Measurements from ENCODE around the gene TTL.
A peak's percentile ranks its signal among the peaks of the same experiment; 100 is the strongest.
"Not testable (repeated sequence)": the region's sequence is repeated elsewhere in the genome, so short reads cannot be mapped to it uniquely, and the experiment has no call there.

TTL gene

DNA sequence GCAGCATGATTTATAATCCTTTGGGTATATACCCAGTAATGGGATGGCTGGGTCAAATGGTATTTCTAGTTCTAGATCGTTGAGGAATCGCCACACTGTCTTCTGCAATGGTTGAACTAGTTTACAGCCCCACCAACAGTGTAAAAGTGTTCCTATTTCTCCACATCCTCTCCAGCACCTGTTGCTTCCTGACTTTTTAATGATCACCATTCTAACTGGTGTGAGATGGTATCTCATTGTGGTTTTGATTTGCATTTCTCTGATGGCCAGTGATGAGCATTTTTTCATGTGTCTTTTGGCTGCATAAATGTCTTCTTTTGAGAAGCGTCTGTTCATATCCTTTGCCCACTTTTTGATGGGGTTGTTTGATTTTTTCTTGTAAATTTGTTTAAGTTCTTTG is 42.3 kb downstream of the TTL start:
- DNase-seq, result not testable (repeated sequence)

DNA sequence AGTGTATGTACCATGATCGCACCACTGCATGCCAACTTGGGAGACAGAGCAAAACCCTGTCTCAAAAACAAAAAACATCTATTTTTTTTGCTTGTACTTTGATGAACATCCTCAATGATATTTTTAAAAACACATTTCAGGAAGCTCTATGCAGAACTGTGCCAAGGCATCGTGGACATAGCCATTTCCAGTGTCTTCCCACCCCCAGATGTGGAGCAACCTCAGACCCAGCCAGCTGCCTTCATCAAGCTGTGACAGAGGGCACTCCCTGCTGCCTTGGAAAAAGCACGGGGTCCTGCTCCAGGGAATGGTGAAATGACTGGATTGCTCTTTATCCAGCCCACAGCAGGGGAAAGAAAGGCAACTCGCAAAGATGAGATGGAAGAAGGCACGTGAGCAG is 46.6 kb downstream of the TTL start:
- DNase-seq, result no peak

DNA sequence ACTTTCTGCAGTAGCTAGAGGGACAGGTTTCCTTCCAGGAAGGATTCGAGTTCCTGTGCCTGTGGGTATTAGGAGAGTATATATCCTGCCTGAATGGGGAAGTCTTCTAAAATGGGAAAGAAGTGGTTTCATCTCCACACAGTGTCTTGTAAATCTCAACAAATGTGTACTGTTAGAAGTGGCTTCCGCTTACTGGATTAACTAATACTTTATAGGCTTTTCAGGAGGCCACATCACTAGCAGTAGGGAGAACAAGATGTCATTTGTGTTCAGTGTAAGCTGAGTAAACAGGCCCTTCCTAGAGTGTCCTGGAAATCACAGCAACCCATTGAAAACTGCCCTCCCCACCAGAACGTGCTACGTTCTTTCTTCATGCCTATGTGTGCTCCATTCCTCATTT is 47.8 kb downstream of the TTL start:
- DNase-seq, result no peak

DNA sequence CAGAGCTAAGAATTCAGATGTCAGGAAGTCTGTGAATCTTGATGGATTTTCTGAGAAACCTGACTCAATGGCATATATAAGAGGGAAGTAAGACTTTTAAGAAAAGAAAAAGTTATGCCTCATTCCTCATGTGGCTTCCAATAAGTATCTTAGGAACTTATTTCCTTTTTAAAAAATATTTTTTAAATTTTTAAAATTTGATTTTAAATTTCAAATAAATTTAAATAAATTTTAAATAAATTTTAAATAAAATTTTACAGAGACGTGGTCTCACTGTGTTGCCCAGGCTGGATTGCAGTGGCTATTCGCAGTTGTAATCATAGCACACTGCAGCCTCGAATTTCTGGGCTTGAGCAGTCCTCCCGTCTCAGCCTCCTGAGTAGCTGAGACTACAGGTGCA is 48.8 kb downstream of the TTL start:
- DNase-seq, result no peak

DNA sequence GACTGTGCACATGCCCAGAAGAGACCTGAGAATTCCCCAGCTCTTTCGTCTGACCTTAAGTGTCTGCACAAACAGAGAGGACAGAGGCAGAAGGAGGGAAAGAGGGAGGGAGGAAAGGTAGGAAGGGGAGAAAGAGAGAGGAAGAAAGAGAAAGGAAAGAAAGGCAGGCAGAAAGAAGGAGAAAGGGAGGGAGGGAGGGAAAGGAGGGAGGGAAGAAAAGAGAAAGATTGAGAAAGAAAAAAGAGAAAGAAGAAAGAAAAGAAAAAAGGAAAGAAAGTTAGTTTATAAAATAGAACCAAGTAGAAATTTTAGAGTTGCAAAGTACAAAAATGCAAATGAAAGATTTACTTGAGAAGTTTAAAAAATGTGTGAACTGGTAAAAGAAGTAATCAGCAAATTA is 52.9 kb downstream of the TTL start:
- DNase-seq, result no peak

DNA sequence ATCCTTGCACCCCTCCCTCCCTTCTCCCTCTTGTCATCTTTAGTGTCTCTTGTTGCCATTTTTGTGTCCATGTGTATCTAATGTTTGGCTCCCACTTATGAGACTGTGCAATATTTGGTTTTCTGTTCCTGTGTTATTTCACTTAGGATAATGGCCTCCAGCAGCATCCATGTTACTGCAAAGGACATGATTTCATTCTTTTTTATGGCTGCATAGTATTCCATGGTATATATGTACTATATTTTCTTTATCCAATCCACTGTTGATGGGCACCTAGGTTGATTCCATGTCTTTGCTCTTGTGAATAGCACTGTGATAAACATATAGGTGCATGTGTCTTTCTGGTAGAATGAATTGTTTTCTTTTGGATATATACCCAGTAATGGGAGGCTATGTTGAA is 54.7 kb downstream of the TTL start:
- not testable (repeated sequence) for DNase-seq

DNA sequence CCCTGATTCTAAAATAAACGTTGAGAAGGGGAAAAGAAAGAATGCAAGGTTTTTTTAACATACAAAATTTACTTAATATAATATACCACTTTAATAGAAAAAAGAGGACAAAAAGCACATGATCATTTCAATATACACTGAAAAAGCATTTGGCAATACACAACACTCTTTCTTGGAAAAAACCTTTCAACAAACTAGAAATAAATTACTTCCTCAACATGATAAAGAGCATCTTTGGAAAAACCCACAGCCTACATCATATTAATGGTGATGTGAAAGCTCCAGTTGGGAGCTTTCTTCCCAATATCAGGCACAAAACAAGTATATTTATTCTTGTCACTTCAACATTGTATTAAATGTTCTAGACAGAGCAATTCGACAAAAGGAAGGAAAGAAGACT is 57.4 kb downstream of the TTL start:
- no peak for DNase-seq

DNA sequence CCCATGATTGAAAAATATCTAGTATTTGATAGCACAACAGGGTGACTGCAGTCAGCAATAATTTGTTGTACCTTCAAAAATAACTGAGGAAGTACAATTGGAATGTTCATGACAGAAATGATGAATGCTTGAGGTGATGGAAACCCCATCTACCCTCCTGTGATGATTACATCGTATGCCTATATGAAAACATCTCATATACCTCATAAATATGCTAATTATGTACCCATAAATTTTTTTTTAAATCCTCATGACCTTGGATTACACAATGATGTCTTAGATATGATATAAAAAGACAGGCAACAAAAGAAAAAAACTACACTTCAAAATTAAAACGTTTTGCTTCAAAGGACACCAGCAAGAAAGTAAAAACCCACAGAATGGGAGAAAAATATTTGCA is 59.0 kb downstream of the TTL start:
- no peak for DNase-seq

DNA sequence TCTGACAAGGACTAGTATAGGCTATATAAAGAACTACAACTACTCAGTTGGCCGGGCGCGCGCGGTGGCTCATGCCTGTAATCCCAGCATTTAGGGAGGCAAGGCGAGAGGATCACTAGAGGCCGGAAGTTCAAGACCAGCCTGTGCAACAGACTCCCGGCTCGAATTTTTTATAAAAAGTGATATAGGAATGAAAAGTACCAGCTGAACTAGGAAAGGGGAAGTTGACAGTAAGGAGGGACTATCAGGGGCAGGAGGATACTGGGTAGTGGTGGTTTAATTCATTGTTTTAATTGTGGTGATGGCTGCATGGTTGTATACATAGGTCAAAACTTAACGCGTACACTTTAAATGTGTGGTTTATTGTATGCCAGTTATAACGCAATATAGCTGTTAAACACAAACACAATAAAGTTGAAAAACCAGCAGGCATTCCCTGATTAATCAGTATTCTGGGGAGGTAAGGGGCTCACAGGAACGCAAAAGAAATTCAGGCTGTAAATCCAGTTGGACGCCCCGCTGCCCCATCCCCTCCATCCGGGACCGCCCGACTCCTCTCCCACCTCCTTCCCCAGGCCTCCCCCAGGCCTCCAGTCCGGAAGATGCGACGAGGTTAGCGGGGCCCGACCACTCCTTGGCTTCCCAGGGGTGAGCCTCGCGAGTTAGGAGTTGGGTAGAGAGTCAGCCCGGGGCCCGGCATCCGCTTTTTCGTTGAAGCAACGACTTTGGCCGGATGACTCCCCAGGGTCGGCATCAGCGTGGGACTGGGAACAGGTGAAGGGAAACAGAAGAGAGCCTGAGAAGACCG is 59.6 kb downstream of the TTL start:
- DNase-seq, result peak; percentile 88

DNA sequence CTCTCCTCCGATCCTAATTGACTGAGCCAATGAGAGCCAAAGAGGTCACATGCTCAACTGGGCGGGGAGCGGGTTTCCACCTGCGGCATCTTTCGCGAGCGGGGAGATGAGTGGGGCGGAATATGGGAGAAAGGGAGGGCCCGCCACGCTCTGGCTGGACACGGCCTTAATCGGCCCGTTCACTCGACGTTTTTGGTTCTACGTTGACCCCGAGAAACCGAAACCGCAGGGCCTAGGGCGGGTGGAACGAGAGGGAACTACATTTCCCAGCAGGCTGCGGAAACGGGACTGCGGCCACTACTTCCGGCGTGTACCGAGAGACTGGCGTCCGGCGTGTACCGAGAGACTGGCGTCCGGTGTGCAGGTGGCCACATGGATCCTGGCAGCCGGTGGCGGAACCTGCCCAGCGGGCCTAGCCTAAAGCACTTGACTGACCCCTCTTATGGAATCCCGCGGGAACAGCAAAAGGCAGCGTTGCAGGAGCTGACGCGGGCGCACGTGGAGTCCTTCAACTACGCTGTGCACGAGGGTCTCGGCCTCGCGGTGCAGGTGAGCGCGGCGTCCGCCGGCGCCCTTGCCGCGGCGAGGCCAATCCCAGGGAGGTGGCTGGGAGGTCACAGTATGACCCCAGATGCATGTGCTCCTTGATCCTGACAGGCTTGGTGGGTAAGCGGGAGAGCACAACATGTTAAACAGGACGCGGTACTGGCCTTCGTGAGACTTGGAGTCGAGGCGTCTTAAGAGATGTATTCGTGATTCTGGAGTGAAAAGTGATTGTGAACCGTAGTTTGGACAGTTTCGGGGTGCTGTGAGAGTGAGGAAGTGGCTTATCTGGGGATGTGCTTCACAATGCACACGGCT is 60.4 kb downstream of the TTL start, which contains the start of gene POLR1B:
POLR1B (plus strand) TSS at position 343 of the 861 bp plus-strand sequence; CDS start at position 373, 30 bp downstream.
- peak; percentile 88 for DNase-seq

DNA sequence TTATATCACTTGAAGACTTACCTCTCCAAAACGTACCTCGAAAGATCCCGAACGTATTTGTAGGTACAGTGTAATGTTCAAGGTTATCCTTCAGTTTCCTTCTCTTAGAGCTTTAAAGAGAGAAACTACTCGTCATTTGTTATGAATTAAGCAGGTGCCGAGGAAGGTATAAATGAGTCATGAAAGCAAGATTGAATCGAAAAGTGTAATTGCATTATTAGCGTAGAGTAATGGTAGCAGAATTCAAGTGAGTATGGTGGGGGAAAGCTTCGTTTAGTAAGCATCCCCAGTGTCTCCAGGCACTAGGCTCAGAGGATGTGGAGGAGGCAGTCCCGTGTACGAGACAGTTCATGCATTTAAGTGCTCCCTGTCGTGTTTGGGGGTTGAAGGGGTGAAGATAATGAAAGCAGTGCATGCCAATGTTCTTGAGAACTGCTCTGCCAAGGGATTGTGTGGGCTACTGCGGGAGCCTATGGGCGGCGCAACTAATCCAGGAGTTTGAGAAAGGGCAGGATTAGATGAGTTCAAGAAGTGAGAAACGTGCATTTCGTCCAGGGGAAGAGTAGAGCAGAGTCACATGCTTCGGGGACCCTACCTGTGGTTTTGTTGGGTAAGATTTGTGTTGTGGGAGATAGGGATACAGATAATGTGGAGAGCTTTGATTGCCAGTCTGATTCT is 61.2 kb downstream of the TTL start:
- DNase-seq, result peak; percentile 20

DNA sequence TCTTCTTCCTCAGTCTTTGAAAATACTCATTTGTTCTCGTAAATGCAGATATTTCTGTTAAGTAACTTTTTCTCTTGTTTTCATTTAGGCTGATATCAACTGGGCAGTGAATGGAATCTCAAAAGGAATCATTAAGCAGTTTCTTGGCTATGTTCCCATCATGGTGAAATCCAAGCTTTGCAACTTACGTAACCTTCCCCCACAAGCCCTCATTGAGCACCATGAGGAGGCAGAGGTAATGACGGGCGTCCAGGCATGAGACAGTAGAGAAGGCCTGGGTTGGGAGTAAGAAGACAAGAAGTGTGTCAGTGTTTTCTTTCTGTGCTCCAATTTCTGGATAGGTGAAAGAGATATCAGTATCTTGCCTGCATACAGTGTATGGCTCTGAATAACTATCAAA is 65.4 kb downstream of the TTL start:
- DNase-seq, result no peak

DNA sequence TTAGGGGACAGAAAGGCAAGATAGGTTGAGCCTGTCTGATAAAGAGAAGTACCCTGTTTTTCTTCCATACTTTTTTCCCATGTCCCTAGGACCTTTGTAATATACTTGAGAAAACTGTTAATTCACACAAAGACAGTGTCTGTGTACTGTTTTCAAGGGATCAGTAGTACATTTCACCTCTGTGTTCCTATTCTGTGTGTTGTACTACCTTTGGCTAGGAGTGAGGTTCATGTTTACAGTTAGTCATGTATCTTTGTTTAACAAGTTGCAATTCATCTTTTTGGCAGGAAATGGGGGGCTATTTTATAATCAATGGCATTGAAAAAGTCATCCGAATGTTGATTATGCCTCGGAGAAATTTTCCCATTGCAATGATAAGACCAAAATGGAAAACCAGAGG is 67.0 kb downstream of the TTL start:
- no peak for DNase-seq

DNA sequence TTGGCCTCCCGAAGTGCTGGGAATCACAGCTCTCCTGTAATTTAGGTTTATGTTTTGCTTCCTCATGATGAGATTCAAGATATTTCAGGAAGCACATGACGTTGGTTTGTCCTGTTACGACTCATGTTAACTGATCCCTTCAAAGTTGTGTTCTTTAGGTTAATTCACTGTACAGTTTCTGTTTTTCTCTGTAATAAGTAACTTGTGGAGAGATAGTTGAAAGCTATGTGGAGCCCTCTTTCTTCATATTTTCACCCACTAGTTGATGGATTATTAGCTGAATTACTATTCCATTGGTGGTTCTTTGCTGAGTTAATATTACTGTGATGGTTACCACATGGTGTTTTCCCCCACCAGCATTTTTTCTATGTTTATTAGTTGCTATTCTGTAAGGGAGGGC is 84.1 kb downstream of the TTL start:
- no peak for DNase-seq

DNA sequence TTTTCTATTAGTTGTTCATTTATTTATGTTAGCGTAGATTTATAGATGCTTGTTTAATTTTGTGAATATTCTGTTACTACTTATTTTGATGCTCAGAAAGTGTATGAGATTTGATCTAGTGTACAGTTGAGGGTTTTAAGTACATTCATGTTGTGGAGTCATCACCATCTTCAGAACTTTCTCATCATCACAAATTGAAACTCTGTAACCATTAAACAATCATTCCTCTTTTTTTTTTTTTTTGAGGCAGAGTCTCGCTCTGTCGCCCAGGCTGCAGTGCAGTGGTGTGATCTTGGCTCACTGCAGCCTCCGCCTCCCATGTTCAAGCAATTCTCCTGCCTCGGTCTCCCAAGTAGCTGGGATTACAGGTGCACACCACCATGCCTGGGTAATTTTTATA is 84.6 kb downstream of the TTL start:
- not testable (repeated sequence) for DNase-seq

DNA sequence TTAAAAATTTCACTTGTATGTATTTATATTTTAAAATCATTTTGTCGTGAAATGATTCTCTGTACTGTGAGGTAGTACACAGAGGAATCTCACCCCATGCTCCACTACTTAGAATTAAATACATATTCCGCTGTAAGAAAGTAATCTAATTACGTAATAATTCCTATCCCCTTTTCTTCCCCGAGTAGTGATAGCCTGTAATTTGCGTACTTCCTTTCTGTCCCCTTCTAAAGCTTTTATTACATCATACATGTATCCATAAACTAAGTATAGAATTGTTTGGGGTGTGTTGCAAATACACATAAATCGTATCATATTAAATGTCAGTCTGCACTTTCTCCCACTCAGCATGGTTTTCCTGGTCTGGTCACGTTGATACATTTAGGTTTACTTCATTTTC is 90.0 kb downstream of the TTL start:
- no peak for DNase-seq

DNA sequence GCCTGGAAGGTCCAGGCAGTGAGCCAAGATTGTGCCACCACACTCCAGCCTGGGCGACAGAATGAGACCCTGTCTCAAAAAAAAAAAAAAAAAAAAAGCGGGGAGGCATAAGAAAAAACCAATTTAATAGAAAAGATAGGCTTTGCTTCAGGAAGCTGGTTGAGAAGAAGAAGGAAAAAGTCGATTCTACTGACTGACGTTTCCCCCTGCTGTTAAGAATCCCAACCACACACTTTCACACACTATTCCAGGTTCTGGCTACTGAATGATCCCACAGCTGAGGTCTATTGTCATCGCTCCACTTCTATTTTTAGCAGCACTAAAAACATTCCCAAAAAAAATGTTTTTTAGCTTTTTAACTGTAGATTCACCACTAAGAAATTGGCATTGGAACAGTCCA is 95.8 kb downstream of the TTL start:
- DNase-seq, result no peak

DNA sequence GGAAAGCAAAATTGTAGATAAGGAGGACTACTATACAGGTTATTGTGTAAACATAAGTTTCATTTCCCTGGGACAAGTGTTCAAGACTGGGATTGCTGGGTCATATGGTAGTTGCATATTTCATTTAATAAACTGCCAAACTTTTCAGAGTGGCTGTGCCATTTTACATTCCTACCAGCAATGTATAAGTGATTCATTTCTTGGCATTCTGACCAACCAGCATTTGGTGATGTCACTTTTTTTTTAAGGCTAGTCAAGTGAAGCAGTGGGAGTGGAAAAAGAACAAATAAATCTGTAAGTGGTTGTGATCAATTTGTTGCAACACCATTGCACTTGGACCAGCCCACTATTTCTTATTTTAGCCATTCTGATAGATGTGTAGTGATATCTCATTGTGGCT is 97.3 kb downstream of the TTL start:
- no peak for DNase-seq

DNA sequence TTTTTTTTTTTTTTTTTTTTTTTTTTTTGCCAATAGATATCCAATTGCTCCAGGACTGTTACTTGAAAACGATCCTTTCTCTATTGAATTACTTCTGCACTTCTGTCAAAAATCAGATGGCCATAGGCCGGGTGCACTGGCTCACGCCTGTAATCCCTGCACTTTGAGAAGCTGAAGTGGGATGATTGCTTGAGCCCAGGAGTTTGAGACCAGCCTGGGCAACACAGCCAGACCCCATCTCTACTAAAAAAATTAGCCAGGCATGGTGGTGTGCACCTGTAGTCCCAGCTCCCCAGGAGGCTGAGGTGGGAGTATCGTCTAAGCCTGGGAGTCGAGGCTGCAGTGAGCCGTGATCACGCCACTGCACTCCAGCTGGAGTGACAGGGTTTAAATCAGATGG is 98.1 kb downstream of the TTL start:
- DNase-seq, result no peak

DNA sequence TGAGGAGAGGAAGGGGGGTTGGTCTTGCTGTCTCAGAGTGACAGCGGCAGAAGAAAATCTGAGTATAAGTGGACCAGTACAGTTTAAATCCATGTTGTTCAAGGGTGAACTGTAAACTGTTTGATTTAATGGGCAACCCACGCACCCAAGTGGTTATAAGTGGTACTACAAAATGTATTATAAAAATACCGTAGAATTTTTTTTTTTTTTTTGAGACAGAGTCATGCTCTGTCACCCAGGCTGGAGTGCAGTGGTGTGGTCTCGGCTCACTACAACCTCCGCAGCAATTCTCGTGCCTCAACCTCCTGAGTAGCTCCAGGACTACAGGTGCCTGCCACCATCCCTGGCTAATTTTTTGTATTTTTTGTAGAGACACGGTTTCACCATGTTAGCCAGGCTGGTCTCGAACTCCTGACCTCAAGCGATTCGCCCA is 100.4 kb downstream of the TTL start:
- DNase-seq, result peak; percentile 55

DNA sequence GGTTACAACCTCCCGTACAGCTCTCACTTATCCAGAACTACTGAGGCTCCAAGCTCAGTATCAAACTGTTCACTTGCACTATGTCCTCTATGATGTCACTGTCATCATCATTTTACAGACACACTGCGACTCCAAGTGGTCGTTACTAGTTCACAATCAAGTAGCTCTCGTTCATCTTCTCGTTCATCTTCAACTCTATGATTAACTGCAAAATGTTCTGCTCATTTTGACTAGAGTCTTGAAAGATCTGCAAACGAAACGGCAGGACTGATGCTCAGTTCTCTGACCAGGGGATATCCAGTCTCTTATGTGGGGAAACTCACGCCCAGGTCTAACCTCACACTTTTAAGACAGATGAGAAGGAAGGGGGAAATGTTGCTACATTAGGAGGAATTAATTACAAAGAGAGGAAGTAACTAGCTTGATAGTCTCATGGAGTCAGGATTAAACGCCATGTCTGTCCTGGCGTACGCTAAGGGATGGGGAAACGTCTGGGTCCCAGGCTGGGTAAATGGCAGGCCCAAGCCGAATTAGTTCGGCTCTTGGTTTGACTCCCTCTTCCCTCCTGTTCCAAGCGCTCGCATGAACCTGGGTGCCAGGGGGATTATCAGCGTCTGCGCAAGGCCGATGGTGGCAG is 101.7 kb downstream of the TTL start:
- DNase-seq, result peak; percentile 15

DNA sequence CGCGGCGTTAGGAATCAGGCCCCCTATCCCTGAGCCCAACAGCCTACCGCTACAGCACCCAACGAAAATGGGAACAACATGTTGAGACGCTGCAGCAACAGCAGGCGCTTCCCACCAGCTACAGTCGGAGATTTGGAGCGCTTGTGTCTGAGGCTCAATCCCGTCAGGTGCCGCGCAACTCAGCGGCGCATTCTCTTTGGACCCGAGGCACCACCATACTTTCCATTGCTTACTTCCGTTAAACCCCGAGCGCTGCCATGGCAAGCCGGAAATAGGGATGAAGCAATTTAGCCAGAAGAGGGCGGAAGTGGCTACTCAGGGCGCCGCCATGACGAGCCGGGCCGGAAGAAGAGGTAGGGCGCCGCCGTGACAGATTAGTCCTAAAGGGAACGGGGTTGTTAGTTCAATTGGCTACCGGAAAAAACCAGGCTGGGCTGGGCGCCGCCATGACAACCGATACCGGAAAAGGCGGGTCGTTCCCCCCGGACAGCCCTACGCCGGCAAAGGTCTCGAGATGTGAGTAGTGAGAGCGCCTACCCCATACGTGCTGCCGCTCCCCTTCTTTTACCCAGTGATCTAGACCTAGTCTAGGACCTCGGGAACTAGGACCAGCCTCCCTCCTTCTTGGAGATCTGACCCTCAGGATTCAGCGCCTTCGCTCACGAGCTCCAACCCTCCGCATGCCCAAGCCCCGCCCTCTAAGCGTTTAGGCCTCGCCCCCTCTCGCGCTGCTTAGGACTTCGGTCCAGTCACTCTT is 102.4 kb downstream of the TTL start, which contains the start of gene CHCHD5:
CHCHD5 (plus strand) TSS at position 476 of the 757 bp plus-strand sequence; CDS start at position 515, 39 bp downstream.
- peak; percentile 94 for DNase-seq

Data from NCI-H69 (cell line).